Measurements from ENCODE around the gene TCERG1L.

Gene TCERG1L

DNA sequence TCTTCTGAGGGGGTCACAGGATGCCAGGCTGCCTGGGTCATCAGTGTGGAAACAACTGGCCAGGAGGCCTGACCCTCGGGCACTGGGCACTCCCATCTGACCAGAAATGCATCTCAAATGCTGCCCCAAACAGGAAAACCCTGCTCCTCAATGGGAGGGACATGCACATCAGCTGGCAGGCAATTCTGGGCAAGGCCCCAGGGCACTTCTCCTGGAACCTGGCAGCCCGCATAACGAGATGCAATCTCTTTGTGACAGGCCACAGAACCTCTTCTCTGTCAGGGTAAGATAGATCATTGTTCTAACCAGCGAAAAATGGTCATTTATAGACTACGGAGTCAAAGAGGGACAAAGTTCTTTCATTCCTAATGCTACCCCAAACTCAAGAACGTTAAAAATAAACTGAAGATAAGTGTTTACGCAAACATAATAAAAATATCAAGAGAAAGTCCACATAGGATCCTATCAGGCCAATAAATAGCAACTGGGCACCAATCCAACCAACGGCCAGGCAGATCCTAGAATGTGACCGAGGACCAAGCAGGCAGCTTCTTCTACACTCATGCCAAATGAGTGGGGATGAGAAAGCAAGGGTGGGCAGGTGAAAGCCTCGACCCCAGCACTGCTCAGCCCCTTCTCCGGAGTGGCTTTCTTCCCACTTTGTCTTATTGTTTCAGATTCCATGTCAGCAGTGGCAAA is 212.3 kb downstream of the TCERG1L start:
- Histone ChIP-seq H3K27me3 (replicated peaks; ENCODE audit: control insufficient read depth, insufficient read depth, low read length) (no peaks in the 10 kb centered on the region), H3K36me3 (ENCODE audit: control insufficient read depth, insufficient read depth, low read length) (no peaks in the 10 kb centered on the region), H3K4me3 (replicated peaks; ENCODE audit: low read depth, low read length) (no peak overlapping the region)
- no peak for TF ChIP-seq CTCF (IDR thresholded peaks at IDR 0.05; ENCODE audit: insufficient read depth, low read length, poor library complexity, severe bottlenecking)
- DNase-seq (ENCODE audit: extremely low read depth, insufficient read length): no peak

GRCh38 chr10:131098416-131098952 is 213.0 kb downstream of the TCERG1L start:
- no peak for DNase-seq (ENCODE audit: extremely low read depth, insufficient read length)
- H3K27me3 ChIP-seq (replicated peaks; ENCODE audit: control insufficient read depth, insufficient read depth, low read length): no peaks in the 10 kb centered on the region
- TF ChIP-seq CTCF (IDR thresholded peaks at IDR 0.05; ENCODE audit: insufficient read depth, low read length, poor library complexity, severe bottlenecking): no peak
- H3K36me3 ChIP-seq (ENCODE audit: control insufficient read depth, insufficient read depth, low read length): no peaks in the 10 kb centered on the region
- no peak overlapping the region for H3K4me3 ChIP-seq (replicated peaks; ENCODE audit: low read depth, low read length)

DNA sequence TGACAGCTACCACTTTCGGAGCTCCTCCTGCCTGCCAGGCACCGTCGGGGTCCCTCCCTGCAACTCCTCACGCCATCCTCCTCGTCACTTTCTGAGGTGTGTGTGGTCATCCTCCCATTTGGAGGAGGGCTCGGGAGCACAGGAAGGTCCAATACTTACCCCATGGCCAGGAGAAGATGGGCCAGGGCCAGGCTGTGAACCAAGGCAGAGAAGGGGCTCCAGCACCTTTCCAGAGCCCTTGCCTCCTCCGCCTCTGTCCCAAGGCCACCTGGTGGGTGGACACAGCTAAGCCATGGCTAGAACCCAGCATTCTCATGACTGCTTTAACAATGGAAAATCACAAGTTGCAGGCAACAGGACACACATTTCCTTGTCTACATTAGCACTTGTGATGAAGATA is 215.5 kb downstream of the TCERG1L start:
- Histone ChIP-seq H3K36me3 (ENCODE audit: control insufficient read depth, insufficient read depth, low read length) (no peaks in the 10 kb centered on the region), H3K4me3 (replicated peaks; ENCODE audit: low read depth, low read length) (no peak overlapping the region), H3K27me3 (replicated peaks; ENCODE audit: control insufficient read depth, insufficient read depth, low read length) (no peaks in the 10 kb centered on the region)
- no peak for TF ChIP-seq CTCF (IDR thresholded peaks at IDR 0.05; ENCODE audit: insufficient read depth, low read length, poor library complexity, severe bottlenecking)
- DNase-seq (ENCODE audit: extremely low read depth, insufficient read length): no peak

- no peak for TF ChIP-seq CTCF (IDR thresholded peaks at IDR 0.05; ENCODE audit: insufficient read depth, low read length, poor library complexity, severe bottlenecking)
- H3K27me3 ChIP-seq (replicated peaks; ENCODE audit: control insufficient read depth, insufficient read depth, low read length): no peaks in the 10 kb centered on the region
- no peak for DNase-seq (ENCODE audit: extremely low read depth, insufficient read length)
- H3K36me3 ChIP-seq (ENCODE audit: control insufficient read depth, insufficient read depth, low read length): no peaks in the 10 kb centered on the region
- no peak overlapping the region for H3K4me3 ChIP-seq (replicated peaks; ENCODE audit: low read depth, low read length)
These were observed 216.3 kb downstream of the TCERG1L start for GRCh38 chr10:131095313-131095580.

- Histone ChIP-seq H3K27me3 (replicated peaks; ENCODE audit: control insufficient read depth, insufficient read depth, low read length) (no peaks in the 10 kb centered on the region), H3K4me3 (replicated peaks; ENCODE audit: low read depth, low read length) (no peak overlapping the region), H3K36me3 (ENCODE audit: control insufficient read depth, insufficient read depth, low read length) (no peaks in the 10 kb centered on the region)
- no peak for DNase-seq (ENCODE audit: extremely low read depth, insufficient read length)
- no peak for TF ChIP-seq CTCF (IDR thresholded peaks at IDR 0.05; ENCODE audit: insufficient read depth, low read length, poor library complexity, severe bottlenecking)
These were observed 216.8 kb downstream of the TCERG1L start for GRCh38 chr10:131094527-131095312.
